ENCODE measurements around the gene SLC22A23. TPM values are rescaled to one million over a fixed set of nuclear protein-coding genes. Genes with fewer than 3 reads are reported as not detected.
A peak's percentile ranks its signal among the peaks of the same experiment; 100 is the strongest.

The SLC22A23 gene
- total RNA-seq, 2 experiments from 2014 or later, result 13.4 to 13.6 TPM

- CTCF ChIA-PET, result no interaction called here
- H3K9me3 Mint-ChIP-seq, result no peaks in the 10 kb centered on the region
- Histone ChIP-seq H3K4me3 (ENCODE audit: low read length) (no peak overlapping the region), H3K4me1 (ENCODE audit: insufficient read depth, low read length) (no peaks in the 10 kb centered on the region), H3K27me3 (ENCODE audit: control insufficient read depth in 1 of 2, insufficient read depth in 2 of 2, low read length in 2 of 2) (no peaks in the 10 kb centered on the region), H3K27ac (ENCODE audit: low read depth in 1 of 2, low read length in 2 of 2) (no peak overlapping the region), H3K36me3 (ENCODE audit: insufficient read depth, low read length) (no peaks in the 10 kb centered on the region), H3K9me3 (ENCODE audit: control insufficient read depth in 1 of 2, insufficient read depth in 1 of 2, low read length in 2 of 2) (no peaks in the 10 kb centered on the region)
- no peak overlapping the region for H3K27ac Mint-ChIP-seq
- H3K36me3 Mint-ChIP-seq (ENCODE audit: low read depth), result no peaks in the 10 kb centered on the region
- H3K4me1 Mint-ChIP-seq (ENCODE audit: low read depth), result no peaks in the 10 kb centered on the region
- no peak for DNase-seq
- no peaks in the 10 kb centered on the region for H3K27me3 Mint-ChIP-seq
- ATAC-seq (ENCODE audit: poor library complexity), result no peak
- intact Hi-C loops (cut with DNase I, micrococcal nuclease), result no loop called here
- POLR2A ChIA-PET, result no interaction called here
- H3K4me3 Mint-ChIP-seq, result no peak overlapping the region
- no peak for TF ChIP-seq CTCF (IDR thresholded peaks at IDR 0.05)
These were observed 66.2 kb downstream of the SLC22A23 start for GRCh38 chr6:3390698-3391097.

GRCh38 chr6:3389390-3390167 lies 67.3 kb downstream of the SLC22A23 start:
- H3K27ac Mint-ChIP-seq, result no peak overlapping the region
- Histone ChIP-seq H3K36me3 (ENCODE audit: insufficient read depth, low read length) (no peaks in the 10 kb centered on the region), H3K27me3 (ENCODE audit: control insufficient read depth in 1 of 2, insufficient read depth in 2 of 2, low read length in 2 of 2) (no peaks in the 10 kb centered on the region), H3K9me3 (ENCODE audit: control insufficient read depth in 1 of 2, insufficient read depth in 1 of 2, low read length in 2 of 2) (no peaks in the 10 kb centered on the region), H3K4me3 (ENCODE audit: low read length) (no peak overlapping the region), H3K4me1 (ENCODE audit: insufficient read depth, low read length) (no peaks in the 10 kb centered on the region), H3K27ac (ENCODE audit: low read depth in 1 of 2, low read length in 2 of 2) (no peak overlapping the region)
- no peak for DNase-seq
- H3K4me3 Mint-ChIP-seq, result no peak overlapping the region
- H3K36me3 Mint-ChIP-seq (ENCODE audit: low read depth), result no peaks in the 10 kb centered on the region
- CTCF ChIA-PET, result no interaction called here
- H3K9me3 Mint-ChIP-seq, result no peaks in the 10 kb centered on the region
- no peaks in the 10 kb centered on the region for H3K27me3 Mint-ChIP-seq
- TF ChIP-seq CTCF (IDR thresholded peaks at IDR 0.05), result no peak
- POLR2A ChIA-PET, result no interaction called here
- H3K4me1 Mint-ChIP-seq (ENCODE audit: low read depth), result no peaks in the 10 kb centered on the region
- intact Hi-C loops (cut with DNase I, micrococcal nuclease), result no loop called here
- ATAC-seq (ENCODE audit: poor library complexity), result no peak

- DNase-seq (peak in 1 of 14 experiments; percentile 15), ATAC-seq (ENCODE audit: poor library complexity) (no peak)
- no peak overlapping the region for H3K4me3 Mint-ChIP-seq
- no peaks in the 10 kb centered on the region for H3K27me3 ChIP-seq (ENCODE audit: control insufficient read depth in 1 of 2, insufficient read depth in 2 of 2, low read length in 2 of 2)
- H3K4me1 ChIP-seq (ENCODE audit: insufficient read depth, low read length), result no peaks in the 10 kb centered on the region
- H3K4me1 Mint-ChIP-seq (ENCODE audit: low read depth), result no peaks in the 10 kb centered on the region
- ChIA-PET POLR2A (no interaction called here), CTCF (no interaction called here)
- no peak overlapping the region for H3K27ac ChIP-seq (ENCODE audit: low read depth in 1 of 2, low read length in 2 of 2)
- no peaks in the 10 kb centered on the region for H3K36me3 Mint-ChIP-seq (ENCODE audit: low read depth)
- H3K27me3 Mint-ChIP-seq, result no peaks in the 10 kb centered on the region
- H3K9me3 Mint-ChIP-seq, result no peaks in the 10 kb centered on the region
- no peaks in the 10 kb centered on the region for H3K36me3 ChIP-seq (ENCODE audit: insufficient read depth, low read length)
- H3K27ac Mint-ChIP-seq, result no peak overlapping the region
- intact Hi-C loops (cut with DNase I, micrococcal nuclease), result no loop called here
- TF ChIP-seq CTCF (IDR thresholded peaks at IDR 0.05), result no peak
- H3K9me3 ChIP-seq (ENCODE audit: control insufficient read depth in 1 of 2, insufficient read depth in 1 of 2, low read length in 2 of 2), result no peaks in the 10 kb centered on the region
- H3K4me3 ChIP-seq (ENCODE audit: low read length), result no peak overlapping the region
These were observed 68.1 kb downstream of the SLC22A23 start for GRCh38 chr6:3388786-3389185.
